IMR-90 (cell line): ENCODE measurements around the gene ADAMTS6.
A peak's percentile ranks its signal among the peaks of the same experiment; 100 is the strongest.

Source experiments
- CEBPB ChIP-seq: IDR thresholded peaks from 2 replicates; pipeline ENCODE4 v1.6.1; 2012; ENCODE audit warnings: low read depth, low read length, improper control_type of control experiment
- CHD1 ChIP-seq: IDR thresholded peaks from 2 replicates; pipeline ENCODE4 v1.6.1; 2012; ENCODE audit warnings: low read depth, low read length, improper control_type of control experiment
- ELK1 ChIP-seq: fragments of 150-350 bp; IDR thresholded peaks from 2 replicates; pipeline ENCODE4 v1.6.1; 2016; ENCODE audit warnings: low read depth, mild to moderate bottlenecking, low read length, moderate library complexity, borderline replicate concordance
- MAFK ChIP-seq: IDR thresholded peaks from 2 replicates; pipeline ENCODE4 v1.6.1; 2012; ENCODE audit warnings: low read depth, low read length, improper control_type of control experiment
- MAZ ChIP-seq: IDR thresholded peaks from 2 replicates; pipeline ENCODE4 v1.6.1; 2012; ENCODE audit warnings: low read depth, mild to moderate bottlenecking, low read length, improper control_type of control experiment, moderate library complexity, borderline replicate concordance
- MXI1 ChIP-seq: IDR thresholded peaks from 2 replicates; pipeline ENCODE4 v1.6.1; 2012; ENCODE audit warnings: low read depth, mild to moderate bottlenecking, low read length, moderate library complexity, borderline replicate concordance
- POLR2A ChIP-seq: IDR thresholded peaks from 2 replicates; pipeline ENCODE4 v1.6.1; 2012; ENCODE audit warnings: mild to moderate bottlenecking, low read depth, low read length
- RAD21 ChIP-seq: IDR thresholded peaks from 2 replicates; pipeline ENCODE4 v1.6.1; 2012; ENCODE audit warnings: low read length, improper control_type of control experiment
- RCOR1 ChIP-seq: IDR thresholded peaks from 2 replicates; pipeline ENCODE4 v1.6.1; 2012; ENCODE audit warnings: mild to moderate bottlenecking, low read length, improper control_type of control experiment; ENCODE audit not compliant: insufficient replicate concordance
- RFX5 ChIP-seq: IDR thresholded peaks from 2 replicates; pipeline ENCODE4 v1.8.0; 2012; ENCODE audit warnings: low read depth, mild to moderate bottlenecking, low read length, moderate library complexity
- SMC3 ChIP-seq: fragments of 150-350 bp; IDR thresholded peaks from 2 replicates; pipeline ENCODE4 v1.6.1; 2016; ENCODE audit warnings: low read depth, mild to moderate bottlenecking, antibody characterized with exemption, low read length, moderate library complexity
- TF ChIP-seq, protein P1 (sequence below): conservative IDR thresholded peaks from 2 replicates; pipeline ENCODE4 v1.5.1; 2012; ENCODE audit warnings: mild to moderate bottlenecking, low read depth, low read length, improper control_type of control experiment
- TF ChIP-seq, protein P2 (sequence below): fragments of 150-350 bp; IDR thresholded peaks from 2 replicates; pipeline ENCODE4 v1.6.1; 2017; ENCODE audit warnings: mild to moderate bottlenecking, antibody characterized with exemption, low read length, low read depth

- TF ChIP-seq, protein P1, sequence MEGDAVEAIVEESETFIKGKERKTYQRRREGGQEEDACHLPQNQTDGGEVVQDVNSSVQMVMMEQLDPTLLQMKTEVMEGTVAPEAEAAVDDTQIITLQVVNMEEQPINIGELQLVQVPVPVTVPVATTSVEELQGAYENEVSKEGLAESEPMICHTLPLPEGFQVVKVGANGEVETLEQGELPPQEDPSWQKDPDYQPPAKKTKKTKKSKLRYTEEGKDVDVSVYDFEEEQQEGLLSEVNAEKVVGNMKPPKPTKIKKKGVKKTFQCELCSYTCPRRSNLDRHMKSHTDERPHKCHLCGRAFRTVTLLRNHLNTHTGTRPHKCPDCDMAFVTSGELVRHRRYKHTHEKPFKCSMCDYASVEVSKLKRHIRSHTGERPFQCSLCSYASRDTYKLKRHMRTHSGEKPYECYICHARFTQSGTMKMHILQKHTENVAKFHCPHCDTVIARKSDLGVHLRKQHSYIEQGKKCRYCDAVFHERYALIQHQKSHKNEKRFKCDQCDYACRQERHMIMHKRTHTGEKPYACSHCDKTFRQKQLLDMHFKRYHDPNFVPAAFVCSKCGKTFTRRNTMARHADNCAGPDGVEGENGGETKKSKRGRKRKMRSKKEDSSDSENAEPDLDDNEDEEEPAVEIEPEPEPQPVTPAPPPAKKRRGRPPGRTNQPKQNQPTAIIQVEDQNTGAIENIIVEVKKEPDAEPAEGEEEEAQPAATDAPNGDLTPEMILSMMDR = no peak
- TF ChIP-seq, protein P2, sequence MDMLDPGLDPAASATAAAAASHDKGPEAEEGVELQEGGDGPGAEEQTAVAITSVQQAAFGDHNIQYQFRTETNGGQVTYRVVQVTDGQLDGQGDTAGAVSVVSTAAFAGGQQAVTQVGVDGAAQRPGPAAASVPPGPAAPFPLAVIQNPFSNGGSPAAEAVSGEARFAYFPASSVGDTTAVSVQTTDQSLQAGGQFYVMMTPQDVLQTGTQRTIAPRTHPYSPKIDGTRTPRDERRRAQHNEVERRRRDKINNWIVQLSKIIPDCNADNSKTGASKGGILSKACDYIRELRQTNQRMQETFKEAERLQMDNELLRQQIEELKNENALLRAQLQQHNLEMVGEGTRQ = no peak
- no peak for TF ChIP-seq ELK1
- TF ChIP-seq POLR2A = peak; percentile 89
- TF ChIP-seq SMC3 = peak; percentile 14; the same call in 1 of the 2 replicates
- TF ChIP-seq MXI1 = peak; percentile 73
- TF ChIP-seq MAFK = no peak
- 0 out of 2 replicates have a peak, but pooled peaks have one; percentile 16 for TF ChIP-seq RFX5
- peak; percentile 53 for TF ChIP-seq CEBPB
- TF ChIP-seq RAD21 = peak; percentile 32; the same call in 1 of the 2 replicates
- TF ChIP-seq CHD1 = no peak; the same call in none of the 2 replicates
- TF ChIP-seq RCOR1 = no peak
- peak; percentile 36; the same call in 1 of the 2 replicates for TF ChIP-seq MAZ
Measured at GRCh38 chr5:65480306-65480865, 1.3 kb downstream of the ADAMTS6 start.
